Keratinocyte (primary cell): ENCODE results near the gene ANAPC2.

Source experiments
- CTCF ChIP-seq, 3 experiments: IDR thresholded peaks in 1 of 3; conservative IDR thresholded peaks in 1 of 3; optimal IDR thresholded peaks in 1 of 3; 2 replicates in 2 of 3; 3 replicates in 1 of 3; pipeline versions ENCODE3 to v1.5.1; 2011; ENCODE audit warnings: low read length in 3 of 3, mild to moderate bottlenecking in 3 of 3, moderate library complexity in 2 of 3, control low read depth in 1 of 3, inconsistent platforms in 1 of 3; ENCODE audit not compliant: insufficient read depth in 2 of 3; ENCODE audit errors: extremely low read depth in 1 of 3
- EZH2 ChIP-seq: IDR thresholded peaks from one replicate; pipeline ENCODE4 v1.6.1; 2012; ENCODE audit warnings: inconsistent platforms, mild to moderate bottlenecking, low read length, moderate library complexity

GRCh38 chr9:137219757-137220316 lies 31.5 kb upstream of the ANAPC2 start:
- TF ChIP-seq CTCF (optimal IDR thresholded peaks at IDR 0.05 in 1 of 3, IDR thresholded peaks at IDR 0.05 in 1 of 3, conservative IDR thresholded peaks at IDR 0.05 in 1 of 3; ENCODE audit: extremely low read depth in 1 of 3, insufficient read depth in 2 of 3, low read length in 3 of 3) (no peak), EZH2 (no peak)
